Vagina (tissue), 2 donors: ENCODE measurements around the gene ARID5A.

Experiments used
- CTCF ChIP-seq, 3 experiments: fragments of 450-650 bp in 2 of 3; fragments of 200-600 bp in 1 of 3; sonication (generic) in 1 of 3; IDR thresholded peaks; one replicate each; pipeline ENCODE4 v1.5.1; 2017 to 2019; ENCODE audit warnings: antibody characterized with exemption in 3 of 3, mild to moderate bottlenecking in 2 of 3, moderate library complexity in 2 of 3
- POLR2A ChIP-seq, 2 donors: fragments of 450-650 bp; IDR thresholded peaks; one replicate each; pipeline ENCODE4 v1.6.1; 2017; ENCODE audit warnings: antibody characterized with exemption in 2 of 2, mild to moderate bottlenecking in 2 of 2, moderate library complexity in 2 of 2
- POLR2AphosphoS5 ChIP-seq, 2 donors: sonication (generic); formaldehyde crosslinking; IDR thresholded peaks; one replicate each; pipeline ENCODE4 v1.9.0; 2017; ENCODE audit warnings: antibody characterized with exemption in 2 of 2, mild to moderate bottlenecking in 2 of 2, low read depth in 1 of 2; ENCODE audit not compliant: insufficient read depth in 1 of 2

GRCh38 chr2:96539215-96539920 lies 2.8 kb downstream of the ARID5A start:
- TF ChIP-seq CTCF (IDR thresholded peaks at IDR 0.05) (no peak), POLR2A (IDR thresholded peaks at IDR 0.05) (no peak), POLR2AphosphoS5 (IDR thresholded peaks at IDR 0.05; ENCODE audit: insufficient read depth in 1 of 2, low read depth in 1 of 2) (no peak)
